WI38 (cell line): ENCODE measurements around the gene NAALADL2.

Experiments
- H3K4me3 ChIP-seq: 2 replicates; pipeline ENCODE4 v1.5.1; 2011; ENCODE audit warnings: low read depth, mild to moderate bottlenecking, control low read depth, low read length
- TF ChIP-seq, protein P1 (sequence below): IDR thresholded peaks from 2 replicates; pipeline ENCODE4 v1.5.1; 2012; ENCODE audit warnings: low read depth, mild to moderate bottlenecking, control low read depth, low read length

Gene NAALADL2

DNA sequence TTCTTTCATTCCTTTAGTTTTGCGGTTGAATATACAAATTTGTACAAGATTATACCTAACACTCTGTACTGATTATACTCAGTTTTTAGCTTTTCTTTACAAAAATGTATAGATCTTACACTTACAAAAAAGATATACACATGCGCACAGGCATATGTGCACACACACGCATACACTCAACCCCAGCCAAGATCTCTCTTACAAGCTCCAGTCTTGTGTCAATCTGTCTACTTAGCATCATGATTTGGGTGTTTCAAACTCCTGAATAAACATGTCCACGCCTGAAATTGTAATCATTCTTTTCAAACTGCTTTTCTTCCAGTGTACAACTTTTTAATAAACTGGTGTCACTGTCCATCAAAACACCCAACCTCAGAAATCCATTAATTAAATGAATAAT is 180.7 kb downstream of the NAALADL2 start:
- TF ChIP-seq, protein P1, sequence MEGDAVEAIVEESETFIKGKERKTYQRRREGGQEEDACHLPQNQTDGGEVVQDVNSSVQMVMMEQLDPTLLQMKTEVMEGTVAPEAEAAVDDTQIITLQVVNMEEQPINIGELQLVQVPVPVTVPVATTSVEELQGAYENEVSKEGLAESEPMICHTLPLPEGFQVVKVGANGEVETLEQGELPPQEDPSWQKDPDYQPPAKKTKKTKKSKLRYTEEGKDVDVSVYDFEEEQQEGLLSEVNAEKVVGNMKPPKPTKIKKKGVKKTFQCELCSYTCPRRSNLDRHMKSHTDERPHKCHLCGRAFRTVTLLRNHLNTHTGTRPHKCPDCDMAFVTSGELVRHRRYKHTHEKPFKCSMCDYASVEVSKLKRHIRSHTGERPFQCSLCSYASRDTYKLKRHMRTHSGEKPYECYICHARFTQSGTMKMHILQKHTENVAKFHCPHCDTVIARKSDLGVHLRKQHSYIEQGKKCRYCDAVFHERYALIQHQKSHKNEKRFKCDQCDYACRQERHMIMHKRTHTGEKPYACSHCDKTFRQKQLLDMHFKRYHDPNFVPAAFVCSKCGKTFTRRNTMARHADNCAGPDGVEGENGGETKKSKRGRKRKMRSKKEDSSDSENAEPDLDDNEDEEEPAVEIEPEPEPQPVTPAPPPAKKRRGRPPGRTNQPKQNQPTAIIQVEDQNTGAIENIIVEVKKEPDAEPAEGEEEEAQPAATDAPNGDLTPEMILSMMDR = no peak
- H3K4me3 ChIP-seq = no peak overlapping the region

DNA sequence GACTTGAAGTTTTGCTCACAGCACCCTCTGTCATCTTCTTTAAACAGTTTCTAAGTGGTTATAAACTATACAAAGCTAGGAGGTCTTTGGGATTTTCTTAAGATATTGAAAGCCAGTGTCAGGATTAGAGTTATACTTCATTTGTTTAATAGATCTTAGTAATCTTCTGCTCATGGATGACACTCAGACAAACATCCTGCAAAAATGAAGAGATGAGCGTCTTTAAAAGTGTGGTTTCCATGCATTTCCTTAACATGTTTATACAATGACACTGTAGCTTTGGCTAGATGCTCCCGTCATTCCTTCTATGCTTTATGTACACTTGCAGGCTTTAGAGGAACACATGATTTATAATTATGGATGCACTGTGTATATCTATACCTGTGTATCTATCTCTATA is 182.2 kb downstream of the NAALADL2 start:
- TF ChIP-seq, protein P1 = no peak
- H3K4me3 ChIP-seq = no peak overlapping the region

DNA sequence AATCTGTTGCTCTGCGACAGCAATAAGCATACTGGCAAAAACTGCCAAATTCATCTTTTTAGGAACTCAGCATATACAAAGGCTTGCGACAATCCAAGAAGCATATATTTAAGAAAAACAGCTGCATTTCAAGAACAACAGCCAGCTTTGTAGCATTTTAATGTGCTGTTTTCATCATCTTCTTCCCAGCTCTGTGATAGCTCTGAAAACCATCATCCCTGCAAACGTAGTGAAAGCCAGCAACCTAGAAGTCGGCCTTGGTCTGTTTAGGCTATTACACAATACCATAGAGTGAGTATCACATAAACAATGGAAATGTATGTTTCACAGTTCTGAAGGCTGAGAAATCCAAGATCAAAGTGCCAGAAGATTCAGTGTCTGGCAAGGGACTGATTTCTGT is 187.5 kb downstream of the NAALADL2 start:
- TF ChIP-seq, protein P1 = no peak
- H3K4me3 ChIP-seq = no peak overlapping the region

DNA sequence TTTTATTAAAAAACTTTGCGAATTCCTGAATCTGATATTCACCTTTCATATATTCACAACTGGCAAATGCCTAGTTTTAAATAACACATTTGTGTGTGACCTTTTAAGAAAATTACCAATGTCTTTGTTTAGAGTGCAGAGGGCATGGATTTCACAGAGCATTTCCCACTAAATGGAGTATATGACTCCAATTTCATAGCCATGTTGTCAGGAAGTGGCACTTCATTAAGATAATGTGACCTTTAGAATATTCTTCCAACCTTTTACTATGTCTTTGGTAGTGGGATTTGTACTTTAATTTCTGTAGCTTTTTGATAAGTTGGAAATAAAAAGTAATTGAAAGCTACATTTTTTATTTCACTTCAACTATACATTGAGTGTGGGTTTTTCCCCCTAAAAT is 188.7 kb downstream of the NAALADL2 start:
- H3K4me3 ChIP-seq = no peak overlapping the region
- TF ChIP-seq, protein P1 = no peak

DNA sequence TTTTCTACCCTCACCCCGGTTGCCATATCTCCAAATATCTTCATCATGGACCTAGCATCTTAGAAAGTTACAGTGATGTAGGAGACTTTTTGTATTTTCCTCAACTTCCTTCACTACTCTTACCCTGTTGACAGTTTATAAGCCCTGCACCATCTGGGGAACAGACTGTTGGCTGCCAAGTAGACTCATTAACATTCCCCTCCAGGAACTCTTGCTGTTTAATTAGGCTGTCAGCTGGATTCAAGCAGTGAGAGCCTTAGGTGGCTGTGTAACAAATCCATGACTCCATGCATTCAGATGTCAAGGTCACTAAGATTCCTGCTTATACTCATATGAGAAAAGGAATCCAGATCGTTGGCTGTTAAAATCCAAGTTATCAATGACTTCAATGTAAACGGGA is 198.3 kb downstream of the NAALADL2 start:
- no peak overlapping the region for H3K4me3 ChIP-seq
- TF ChIP-seq, protein P1 = no peak

DNA sequence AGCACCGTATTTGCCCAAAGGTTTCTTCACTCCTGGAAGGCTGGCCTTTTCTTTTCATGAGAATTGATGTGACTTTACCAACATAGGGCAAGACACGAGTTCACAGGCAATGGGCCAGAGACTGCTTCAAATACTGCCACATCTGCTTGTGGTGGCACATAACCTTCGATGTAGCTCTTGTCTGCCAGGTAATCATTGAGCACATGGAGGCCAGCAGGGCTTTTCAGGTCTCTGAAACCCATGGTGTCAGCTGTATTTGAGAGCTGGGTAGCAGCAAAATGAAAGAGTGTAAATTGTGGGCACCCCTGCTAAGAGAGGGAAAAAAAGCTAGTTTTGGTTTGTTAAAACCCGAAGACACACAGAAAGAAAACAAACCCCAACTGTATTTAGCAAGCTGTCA is 200.7 kb downstream of the NAALADL2 start:
- H3K4me3 ChIP-seq = no peak overlapping the region
- TF ChIP-seq, protein P1 = no peak

DNA sequence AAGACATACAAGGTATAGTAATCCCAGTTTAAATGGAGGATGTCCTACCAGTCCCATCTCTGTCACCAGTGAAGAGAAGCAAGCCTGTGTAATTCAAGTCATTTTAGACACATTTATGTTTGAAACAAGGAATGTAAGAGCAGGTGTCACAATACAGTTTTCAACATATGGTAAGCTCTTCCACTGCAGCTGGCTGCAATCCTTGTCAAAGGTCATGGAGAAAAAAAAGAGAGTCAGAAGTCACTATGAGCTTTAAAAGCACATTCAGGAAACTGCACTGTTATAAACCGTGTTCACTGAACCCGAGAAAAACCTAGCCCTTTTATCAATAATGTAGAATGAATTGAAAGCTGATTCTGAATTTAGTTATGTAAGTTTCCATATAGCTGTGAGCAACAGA is 206.4 kb downstream of the NAALADL2 start:
- TF ChIP-seq, protein P1 = no peak
- no peak overlapping the region for H3K4me3 ChIP-seq
